Measurements from ENCODE around the gene GSN. TPM values are rescaled to one million over a fixed set of nuclear protein-coding genes. Genes with fewer than 3 reads are reported as not detected.

GSN gene
- total and polyA plus RNA-seq, 2 of the 13 experiments (the other 11 are each of a cell fraction or from before 2014, with no cell fraction given), result 294 to 307 TPM

GRCh38 chr9:121322037-121322736 is 54.2 kb downstream of the GSN start:
- Histone ChIP-seq H2AFZ (ENCODE audit: low read length) (no peak overlapping the region), H3K27ac (ENCODE audit: extremely low read length, insufficient read depth, low read length) (peak overlapping the region; percentile 86), H3K4me3 (replicated peaks in 1 of 3; ENCODE audit: insufficient read depth in 1 of 3, low read depth in 2 of 3, low read length in 3 of 3) (no peak overlapping the region; a peak in 1 of 6 replicates), H3K9ac (ENCODE audit: insufficient read depth, low read depth, low read length) (peak overlapping the region; percentile 40), H3K36me3 (replicated peaks in 1 of 2; ENCODE audit: control insufficient read depth in 1 of 2, insufficient read depth in 2 of 2, low read length in 2 of 2) (peaks cover 40 to 68% of the 10 kb centered on the region in 2 experiments), H3K79me2 (ENCODE audit: insufficient read depth, low read length) (no peaks in the 10 kb centered on the region), H3K4me1 (ENCODE audit: insufficient read depth, low read length) (peaks cover 65% of the 10 kb centered on the region), H3K27me3 (ENCODE audit: control insufficient read depth in 1 of 2, insufficient read depth in 2 of 2, low read length in 2 of 2) (no peaks in the 10 kb centered on the region), H3K9me3 (ENCODE audit: low read length) (no peaks in the 10 kb centered on the region), H3K4me2 (ENCODE audit: low read depth, low read length) (peak overlapping the region; percentile 46; the same call in 1 of the 2 replicates), H4K20me1 (ENCODE audit: insufficient read depth, low read length) (no peaks in the 10 kb centered on the region; the same call in 1 of the 2 replicates)
- peak; percentile 95 for FAIRE-seq
- ATAC-seq, result peak; percentile 79
- DNase-seq (ENCODE audit: low spot score), result peak; percentile 99
- in situ Hi-C loops (cut with HindIII; ENCODE audit: extremely low pct_ligation_motif_present, low pct_unique_long_range_greater_than_20kb) (loop anchor here (5.0 kb wide), 1 partner anchor 50 kb away; the partner anchor contains the start of gene STOM), intact Hi-C loops (cut with micrococcal nuclease; ENCODE audit: unreplicated experiment) (loop anchor here (1.0 to 5.0 kb wide), 2 partner anchors 35 to 50 kb away; no protein-coding TSS in a partner anchor)
- ChIA-PET POLR2A (interaction anchor here (0.7 to 2.0 kb wide), 10 partner anchors 10 to 54 kb away, joined by 3 to 11 read pairs (median 4); partner anchors contain the start of gene GSN), CTCF (ENCODE audit: low intra/inter-chr PET ratio, low total read pairs) (interaction anchor here (3.9 kb wide), 1 partner anchor 77 kb away, joined by 133 read pairs; no protein-coding TSS in a partner anchor)
- 7% methylated on average over 5 of the region's 5 CpGs for whole genome bisulfite sequencing (ENCODE audit: low lambda C conversion rate)
- no TSS peak for BruUV-seq (replicated peaks)
- TF ChIP-seq RCOR2 (CRISPR knock-in tag; IDR thresholded peaks at IDR 0.05), result peak; percentile 98
- no peak for TF ChIP-seq MTF2 (CRISPR knock-in tag; IDR thresholded peaks at IDR 0.05; ENCODE audit: borderline replicate concordance)
- TF ChIP-seq RBFOX2 (IDR thresholded peaks at IDR 0.05; ENCODE audit: low read depth, low read length), result peak; percentile 19; the same call in 1 of the 2 replicates
- 0 out of 2 replicates have a peak, but pooled peaks have one; percentile 22 for TF ChIP-seq CBFB (CRISPR knock-in tag; IDR thresholded peaks at IDR 0.05)
- TF ChIP-seq POLR2A (IDR thresholded peaks at IDR 0.05; ENCODE audit: insufficient read depth in 1 of 2, low read depth in 2 of 2, low read length in 2 of 2), result peak; percentile 26 to 62; a peak in 1 of 4 replicates
- TF ChIP-seq FUBP1 (CRISPR knock-in tag; IDR thresholded peaks at IDR 0.05; ENCODE audit: borderline replicate concordance), result no peak
- TF ChIP-seq PHF21A (CRISPR knock-in tag; IDR thresholded peaks at IDR 0.05), result peak; percentile 86
- TF ChIP-seq PATZ1 (CRISPR knock-in tag; IDR thresholded peaks at IDR 0.05), result peak; percentile 61; the same call in 1 of the 2 replicates
- TF ChIP-seq MED8 (CRISPR knock-in tag; IDR thresholded peaks at IDR 0.05; ENCODE audit: insufficient replicate concordance), result peak; percentile 71
- TF ChIP-seq, protein P1, sequence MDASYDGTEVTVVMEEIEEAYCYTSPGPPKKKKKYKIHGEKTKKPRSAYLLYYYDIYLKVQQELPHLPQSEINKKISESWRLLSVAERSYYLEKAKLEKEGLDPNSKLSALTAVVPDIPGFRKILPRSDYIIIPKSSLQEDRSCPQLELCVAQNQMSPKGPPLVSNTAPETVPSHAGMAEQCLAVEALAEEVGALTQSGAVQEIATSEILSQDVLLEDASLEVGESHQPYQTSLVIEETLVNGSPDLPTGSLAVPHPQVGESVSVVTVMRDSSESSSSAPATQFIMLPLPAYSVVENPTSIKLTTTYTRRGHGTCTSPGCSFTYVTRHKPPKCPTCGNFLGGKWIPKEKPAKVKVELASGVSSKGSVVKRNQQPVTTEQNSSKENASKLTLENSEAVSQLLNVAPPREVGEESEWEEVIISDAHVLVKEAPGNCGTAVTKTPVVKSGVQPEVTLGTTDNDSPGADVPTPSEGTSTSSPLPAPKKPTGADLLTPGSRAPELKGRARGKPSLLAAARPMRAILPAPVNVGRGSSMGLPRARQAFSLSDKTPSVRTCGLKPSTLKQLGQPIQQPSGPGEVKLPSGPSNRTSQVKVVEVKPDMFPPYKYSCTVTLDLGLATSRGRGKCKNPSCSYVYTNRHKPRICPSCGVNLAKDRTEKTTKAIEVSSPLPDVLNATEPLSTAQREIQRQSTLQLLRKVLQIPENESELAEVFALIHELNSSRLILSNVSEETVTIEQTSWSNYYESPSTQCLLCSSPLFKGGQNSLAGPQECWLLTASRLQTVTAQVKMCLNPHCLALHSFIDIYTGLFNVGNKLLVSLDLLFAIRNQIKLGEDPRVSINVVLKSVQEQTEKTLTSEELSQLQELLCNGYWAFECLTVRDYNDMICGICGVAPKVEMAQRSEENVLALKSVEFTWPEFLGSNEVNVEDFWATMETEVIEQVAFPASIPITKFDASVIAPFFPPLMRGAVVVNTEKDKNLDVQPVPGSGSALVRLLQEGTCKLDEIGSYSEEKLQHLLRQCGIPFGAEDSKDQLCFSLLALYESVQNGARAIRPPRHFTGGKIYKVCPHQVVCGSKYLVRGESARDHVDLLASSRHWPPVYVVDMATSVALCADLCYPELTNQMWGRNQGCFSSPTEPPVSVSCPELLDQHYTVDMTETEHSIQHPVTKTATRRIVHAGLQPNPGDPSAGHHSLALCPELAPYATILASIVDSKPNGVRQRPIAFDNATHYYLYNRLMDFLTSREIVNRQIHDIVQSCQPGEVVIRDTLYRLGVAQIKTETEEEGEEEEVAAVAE (CRISPR knock-in tag; IDR thresholded peaks at IDR 0.05; ENCODE audit: borderline replicate concordance), result peak; percentile 37; the same call in 1 of the 2 replicates
- no peak for TF ChIP-seq ZNF10 (CRISPR knock-in tag; IDR thresholded peaks at IDR 0.05; ENCODE audit: borderline replicate concordance, low read depth)
- 0 out of 2 replicates have a peak, but pooled peaks have one; percentile 61 for TF ChIP-seq ZBTB25 (CRISPR knock-in tag; IDR thresholded peaks at IDR 0.05)

All from HepG2 (cell line).